ENCODE data around the gene GRB2.

The GRB2 gene

GRCh38 chr17:75412455-75413317 is 7.2 kb upstream of the GRB2 start:
- DNase-seq: peak; percentile 73 to 81

- no peak for DNase-seq
These were observed 6.0 kb upstream of the GRB2 start for GRCh38 chr17:75411328-75412067.

- no peak for DNase-seq
These were observed 4.7 kb upstream of the GRB2 start for GRCh38 chr17:75410141-75410540.

- DNase-seq: no peak
These were observed 2.3 kb upstream of the GRB2 start for GRCh38 chr17:75407655-75408352.

- no peak for DNase-seq
These were observed 741 bp upstream of the GRB2 start for GRCh38 chr17:75406222-75406615.

GRCh38 chr17:75404731-75405364 is 630 bp downstream of the GRB2 start:
- DNase-seq: peak; percentile 36 to 43

- peak; percentile 40 to 55 for DNase-seq
These were observed 1.2 kb downstream of the GRB2 start for GRCh38 chr17:75404223-75404730.

- no peak for DNase-seq
These were observed 2.3 kb downstream of the GRB2 start for GRCh38 chr17:75403131-75403530.

- no peak for DNase-seq
These were observed 3.5 kb downstream of the GRB2 start for GRCh38 chr17:75402026-75402425.

GRCh38 chr17:75400326-75400939 is 5.0 kb downstream of the GRB2 start:
- DNase-seq: no peak

GRCh38 chr17:75398279-75398678 is 7.2 kb downstream of the GRB2 start:
- no peak for DNase-seq

- DNase-seq: no peak
These were observed 8.3 kb downstream of the GRB2 start for GRCh38 chr17:75397217-75397616.

- DNase-seq: no peak
These were observed 8.7 kb downstream of the GRB2 start for GRCh38 chr17:75396796-75397195.

GRCh38 chr17:75396025-75396424 is 9.5 kb downstream of the GRB2 start:
- DNase-seq: no peak

- no peak for DNase-seq
These were observed 11.1 kb downstream of the GRB2 start for GRCh38 chr17:75394332-75394918.

GRCh38 chr17:75393523-75394331 is 11.8 kb downstream of the GRB2 start:
- DNase-seq: peak; percentile 86 to 88

- no peak for DNase-seq
These were observed 12.9 kb downstream of the GRB2 start for GRCh38 chr17:75392559-75392958.

- DNase-seq: no peak
These were observed 14.5 kb downstream of the GRB2 start for GRCh38 chr17:75390982-75391381.

- no peak for DNase-seq
These were observed 16.9 kb downstream of the GRB2 start for GRCh38 chr17:75388476-75389030.

- no peak for DNase-seq
These were observed 17.7 kb downstream of the GRB2 start for GRCh38 chr17:75387771-75388170.

GRCh38 chr17:75386430-75386829 is 19.0 kb downstream of the GRB2 start:
- DNase-seq: no peak
